HepG2 (cell line): Measurements from ENCODE around the gene JMJD8. TPM values are rescaled to one million over a fixed set of nuclear protein-coding genes. Genes with fewer than 3 reads are reported as not detected.

Experiments
- ADNP ChIP-seq: sonication (generic); formaldehyde crosslinking; IDR thresholded peaks from 2 replicates; pipeline ENCODE4 v1.4.0; 2020; ENCODE audit warnings: missing genetic modification reagents
- ASH2L ChIP-seq: fragments of 300-600, 200-600 bp; sonication (generic); IDR thresholded peaks from 2 replicates; pipeline ENCODE4 v1.7.0; 2017; ENCODE audit warnings: low read depth, mild to moderate bottlenecking, moderate library complexity, mixed read lengths, low read length; ENCODE audit not compliant: insufficient read length
- CBFB ChIP-seq: sonication (generic); formaldehyde crosslinking; IDR thresholded peaks from 2 replicates; pipeline ENCODE4 v1.4.0; 2020; ENCODE audit warnings: missing genetic modification reagents
- CEBPG ChIP-seq: IDR thresholded peaks from 2 replicates; pipeline ENCODE4 v1.6.1; 2016
- ELF3 ChIP-seq: IDR thresholded peaks from 2 replicates; pipeline ENCODE4 v1.6.1; 2016; ENCODE audit warnings: missing genetic modification reagents, missing compliant biosample characterization
- ERF ChIP-seq: IDR thresholded peaks from 2 replicates; pipeline ENCODE4 v1.6.1; 2018; ENCODE audit warnings: missing biosample characterization, missing genetic modification reagents
- SOX13 ChIP-seq, 3 experiments: fragments of 450-650 bp in 1 of 3; sonication (generic) in 1 of 3; formaldehyde crosslinking in 1 of 3; IDR thresholded peaks in 2 of 3; conservative IDR thresholded peaks in 1 of 3; 2 replicates each; pipeline versions ENCODE4 v1.5.0 to v1.6.1; 2016 to 2020; ENCODE audit warnings: antibody characterized with exemption in 1 of 3, mild to moderate bottlenecking in 1 of 3, missing compliant biosample characterization in 1 of 3, missing genetic modification reagents in 1 of 3, moderate library complexity in 1 of 3
- TEAD3 ChIP-seq: optimal IDR thresholded peaks from 2 replicates; pipeline ENCODE3; 2016; ENCODE audit warnings: borderline replicate concordance
- ZBTB38 ChIP-seq: sonication (generic); formaldehyde crosslinking; IDR thresholded peaks from 2 replicates; pipeline ENCODE4 v1.5.1; 2020; ENCODE audit warnings: mild to moderate bottlenecking, missing genetic modification reagents
- ZFAT ChIP-seq: sonication (generic); formaldehyde crosslinking; conservative IDR thresholded peaks from 2 replicates; pipeline ENCODE4 v1.8.1; 2023; ENCODE audit warnings: missing genetic modification reagents, inconsistent platforms
- ZNF160 ChIP-seq: sonication (generic); formaldehyde crosslinking; IDR thresholded peaks from 2 replicates; pipeline ENCODE4 v1.8.0; 2022; ENCODE audit warnings: mild to moderate bottlenecking, inconsistent platforms, missing genetic modification reagents
- ZNF644 ChIP-seq: IDR thresholded peaks from 2 replicates; pipeline ENCODE4 v1.6.1; 2016; ENCODE audit warnings: low read depth
- ZNF660 ChIP-seq: sonication (generic); formaldehyde crosslinking; IDR thresholded peaks from 2 replicates; pipeline ENCODE4 v1.5.1; 2020; ENCODE audit warnings: mild to moderate bottlenecking, low read depth, missing genetic modification reagents, borderline replicate concordance
- polyA plus RNA-seq, 8 experiments: library from polyadenylated mRNA; depleted of rRNA in 3 of 8; stranded (reverse) in 7 of 8; unstranded in 1 of 8; fragments of >200 nt; fragmentation: Illumina TruSeq in 4 of 8; extraction: Trizol in 4 of 8; gene quantifications; 2 replicates each; pipeline versions ENCODE4 v1.2.1 to v1.2.3, GENCODE V29; 2011 to 2016; ENCODE audit warnings: low read depth in 4 of 8, missing spikeins in 1 of 8, mixed read lengths in 1 of 8; ENCODE audit not compliant: insufficient read depth in 1 of 8
- total RNA-seq, 5 experiments: library from RNA; depleted of rRNA; stranded (reverse); fragments of >200 nt; fragmentation: Illumina TruSeq; extraction: Trizol; gene quantifications; 2 replicates each; pipeline ENCODE4 v1.2.3, GENCODE V29; 2016; ENCODE audit warnings: low read depth in 1 of 5
- TF ChIP-seq, protein P1 (sequence below): sonication (generic); formaldehyde crosslinking; IDR thresholded peaks from 2 replicates; pipeline ENCODE4 v1.4.0; 2020; ENCODE audit warnings: mild to moderate bottlenecking, missing genetic modification reagents
- TF ChIP-seq, protein P2 (sequence below): IDR thresholded peaks from 2 replicates; pipeline ENCODE4 v1.6.1; 2016
- TF ChIP-seq, protein P3 (sequence below): sonication (generic); formaldehyde crosslinking; IDR thresholded peaks from 2 replicates; pipeline ENCODE4 v1.9.0; 2021; ENCODE audit warnings: missing genetic modification reagents, borderline replicate concordance
- TF ChIP-seq, protein P4 (sequence below): sonication (generic); formaldehyde crosslinking; IDR thresholded peaks from 2 replicates; pipeline ENCODE4 v1.4.0; 2020; ENCODE audit warnings: missing genetic modification reagents, borderline replicate concordance

The JMJD8 gene
- total and polyA plus RNA-seq, 2 of the 13 experiments (the other 11 are each of a cell fraction or from before 2014, with no cell fraction given), result 2.6 to 11.8 TPM

DNA sequence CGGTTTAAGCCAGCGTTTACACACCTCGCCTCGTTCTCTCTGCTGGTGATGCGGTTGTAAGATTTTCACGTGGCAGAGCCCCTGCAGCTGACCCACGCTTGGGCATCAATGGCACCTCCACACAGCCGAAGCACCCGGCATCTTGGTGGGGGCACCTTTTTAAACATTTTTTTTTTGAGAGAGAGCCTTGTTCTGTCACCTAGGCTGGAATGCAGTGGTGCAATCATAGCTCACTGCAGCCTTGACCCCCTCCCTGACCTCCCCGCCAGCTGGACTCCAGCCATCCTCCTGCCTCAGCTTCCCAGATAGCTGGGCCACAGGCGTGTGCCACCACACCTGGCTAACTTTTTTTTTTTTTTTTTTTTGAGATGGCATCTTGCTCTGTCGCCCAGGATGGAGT lies 30.1 kb downstream of the JMJD8 start (continued):
- TF ChIP-seq, protein P1, sequence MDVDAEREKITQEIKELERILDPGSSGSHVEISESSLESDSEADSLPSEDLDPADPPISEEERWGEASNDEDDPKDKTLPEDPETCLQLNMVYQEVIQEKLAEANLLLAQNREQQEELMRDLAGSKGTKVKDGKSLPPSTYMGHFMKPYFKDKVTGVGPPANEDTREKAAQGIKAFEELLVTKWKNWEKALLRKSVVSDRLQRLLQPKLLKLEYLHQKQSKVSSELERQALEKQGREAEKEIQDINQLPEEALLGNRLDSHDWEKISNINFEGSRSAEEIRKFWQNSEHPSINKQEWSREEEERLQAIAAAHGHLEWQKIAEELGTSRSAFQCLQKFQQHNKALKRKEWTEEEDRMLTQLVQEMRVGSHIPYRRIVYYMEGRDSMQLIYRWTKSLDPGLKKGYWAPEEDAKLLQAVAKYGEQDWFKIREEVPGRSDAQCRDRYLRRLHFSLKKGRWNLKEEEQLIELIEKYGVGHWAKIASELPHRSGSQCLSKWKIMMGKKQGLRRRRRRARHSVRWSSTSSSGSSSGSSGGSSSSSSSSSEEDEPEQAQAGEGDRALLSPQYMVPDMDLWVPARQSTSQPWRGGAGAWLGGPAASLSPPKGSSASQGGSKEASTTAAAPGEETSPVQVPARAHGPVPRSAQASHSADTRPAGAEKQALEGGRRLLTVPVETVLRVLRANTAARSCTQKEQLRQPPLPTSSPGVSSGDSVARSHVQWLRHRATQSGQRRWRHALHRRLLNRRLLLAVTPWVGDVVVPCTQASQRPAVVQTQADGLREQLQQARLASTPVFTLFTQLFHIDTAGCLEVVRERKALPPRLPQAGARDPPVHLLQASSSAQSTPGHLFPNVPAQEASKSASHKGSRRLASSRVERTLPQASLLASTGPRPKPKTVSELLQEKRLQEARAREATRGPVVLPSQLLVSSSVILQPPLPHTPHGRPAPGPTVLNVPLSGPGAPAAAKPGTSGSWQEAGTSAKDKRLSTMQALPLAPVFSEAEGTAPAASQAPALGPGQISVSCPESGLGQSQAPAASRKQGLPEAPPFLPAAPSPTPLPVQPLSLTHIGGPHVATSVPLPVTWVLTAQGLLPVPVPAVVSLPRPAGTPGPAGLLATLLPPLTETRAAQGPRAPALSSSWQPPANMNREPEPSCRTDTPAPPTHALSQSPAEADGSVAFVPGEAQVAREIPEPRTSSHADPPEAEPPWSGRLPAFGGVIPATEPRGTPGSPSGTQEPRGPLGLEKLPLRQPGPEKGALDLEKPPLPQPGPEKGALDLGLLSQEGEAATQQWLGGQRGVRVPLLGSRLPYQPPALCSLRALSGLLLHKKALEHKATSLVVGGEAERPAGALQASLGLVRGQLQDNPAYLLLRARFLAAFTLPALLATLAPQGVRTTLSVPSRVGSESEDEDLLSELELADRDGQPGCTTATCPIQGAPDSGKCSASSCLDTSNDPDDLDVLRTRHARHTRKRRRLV (CRISPR knock-in tag), result no peak
- TF ChIP-seq, protein P2, sequence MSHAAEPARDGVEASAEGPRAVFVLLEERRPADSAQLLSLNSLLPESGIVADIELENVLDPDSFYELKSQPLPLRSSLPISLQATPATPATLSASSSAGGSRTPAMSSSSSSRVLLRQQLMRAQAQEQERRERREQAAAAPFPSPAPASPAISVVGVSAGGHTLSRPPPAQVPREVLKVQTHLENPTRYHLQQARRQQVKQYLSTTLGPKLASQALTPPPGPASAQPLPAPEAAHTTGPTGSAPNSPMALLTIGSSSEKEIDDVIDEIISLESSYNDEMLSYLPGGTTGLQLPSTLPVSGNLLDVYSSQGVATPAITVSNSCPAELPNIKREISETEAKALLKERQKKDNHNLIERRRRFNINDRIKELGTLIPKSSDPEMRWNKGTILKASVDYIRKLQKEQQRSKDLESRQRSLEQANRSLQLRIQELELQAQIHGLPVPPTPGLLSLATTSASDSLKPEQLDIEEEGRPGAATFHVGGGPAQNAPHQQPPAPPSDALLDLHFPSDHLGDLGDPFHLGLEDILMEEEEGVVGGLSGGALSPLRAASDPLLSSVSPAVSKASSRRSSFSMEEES (CRISPR knock-in tag), result no peak
- no peak for TF ChIP-seq ZNF660 (CRISPR knock-in tag)
- TF ChIP-seq TEAD3 (CRISPR knock-in tag), result peak; percentile 93
- no peak for TF ChIP-seq SOX13 (IDR thresholded peaks at IDR 0.05)
- peak in 1 of 2 experiments; percentile 21; a peak in 2 of 4 replicates for TF ChIP-seq SOX13 (CRISPR knock-in tag; conservative IDR thresholded peaks at IDR 0.05 in 1 of 2, IDR thresholded peaks at IDR 0.05 in 1 of 2)
- peak; percentile 44; the same call in 1 of the 2 replicates for TF ChIP-seq ZBTB38 (CRISPR knock-in tag)
- TF ChIP-seq ZFAT, result no peak
- TF ChIP-seq, protein P3, sequence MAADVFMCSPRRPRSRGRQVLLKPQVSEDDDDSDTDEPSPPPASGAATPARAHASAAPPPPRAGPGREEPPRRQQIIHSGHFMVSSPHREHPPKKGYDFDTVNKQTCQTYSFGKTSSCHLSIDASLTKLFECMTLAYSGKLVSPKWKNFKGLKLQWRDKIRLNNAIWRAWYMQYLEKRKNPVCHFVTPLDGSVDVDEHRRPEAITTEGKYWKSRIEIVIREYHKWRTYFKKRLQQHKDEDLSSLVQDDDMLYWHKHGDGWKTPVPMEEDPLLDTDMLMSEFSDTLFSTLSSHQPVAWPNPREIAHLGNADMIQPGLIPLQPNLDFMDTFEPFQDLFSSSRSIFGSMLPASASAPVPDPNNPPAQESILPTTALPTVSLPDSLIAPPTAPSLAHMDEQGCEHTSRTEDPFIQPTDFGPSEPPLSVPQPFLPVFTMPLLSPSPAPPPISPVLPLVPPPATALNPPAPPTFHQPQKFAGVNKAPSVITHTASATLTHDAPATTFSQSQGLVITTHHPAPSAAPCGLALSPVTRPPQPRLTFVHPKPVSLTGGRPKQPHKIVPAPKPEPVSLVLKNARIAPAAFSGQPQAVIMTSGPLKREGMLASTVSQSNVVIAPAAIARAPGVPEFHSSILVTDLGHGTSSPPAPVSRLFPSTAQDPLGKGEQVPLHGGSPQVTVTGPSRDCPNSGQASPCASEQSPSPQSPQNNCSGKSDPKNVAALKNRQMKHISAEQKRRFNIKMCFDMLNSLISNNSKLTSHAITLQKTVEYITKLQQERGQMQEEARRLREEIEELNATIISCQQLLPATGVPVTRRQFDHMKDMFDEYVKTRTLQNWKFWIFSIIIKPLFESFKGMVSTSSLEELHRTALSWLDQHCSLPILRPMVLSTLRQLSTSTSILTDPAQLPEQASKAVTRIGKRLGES (CRISPR knock-in tag), result no peak
- TF ChIP-seq CEBPG, result peak; percentile 78
- no peak for TF ChIP-seq ZNF644
- TF ChIP-seq CBFB (CRISPR knock-in tag), result no peak
- no peak for TF ChIP-seq ADNP (CRISPR knock-in tag)
- TF ChIP-seq ASH2L, result peak; percentile 25
- no peak for TF ChIP-seq ELF3
- TF ChIP-seq, protein P4, sequence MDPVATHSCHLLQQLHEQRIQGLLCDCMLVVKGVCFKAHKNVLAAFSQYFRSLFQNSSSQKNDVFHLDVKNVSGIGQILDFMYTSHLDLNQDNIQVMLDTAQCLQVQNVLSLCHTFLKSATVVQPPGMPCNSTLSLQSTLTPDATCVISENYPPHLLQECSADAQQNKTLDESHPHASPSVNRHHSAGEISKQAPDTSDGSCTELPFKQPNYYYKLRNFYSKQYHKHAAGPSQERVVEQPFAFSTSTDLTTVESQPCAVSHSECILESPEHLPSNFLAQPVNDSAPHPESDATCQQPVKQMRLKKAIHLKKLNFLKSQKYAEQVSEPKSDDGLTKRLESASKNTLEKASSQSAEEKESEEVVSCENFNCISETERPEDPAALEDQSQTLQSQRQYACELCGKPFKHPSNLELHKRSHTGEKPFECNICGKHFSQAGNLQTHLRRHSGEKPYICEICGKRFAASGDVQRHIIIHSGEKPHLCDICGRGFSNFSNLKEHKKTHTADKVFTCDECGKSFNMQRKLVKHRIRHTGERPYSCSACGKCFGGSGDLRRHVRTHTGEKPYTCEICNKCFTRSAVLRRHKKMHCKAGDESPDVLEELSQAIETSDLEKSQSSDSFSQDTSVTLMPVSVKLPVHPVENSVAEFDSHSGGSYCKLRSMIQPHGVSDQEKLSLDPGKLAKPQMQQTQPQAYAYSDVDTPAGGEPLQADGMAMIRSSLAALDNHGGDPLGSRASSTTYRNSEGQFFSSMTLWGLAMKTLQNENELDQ, result no peak
- no peak for TF ChIP-seq ZNF160
- no peak for TF ChIP-seq ERF (CRISPR knock-in tag)
